Transverse colon (tissue), 4 donors: ENCODE results near the gene POU3F1.

Experiments used
- EP300 ChIP-seq: sonication (generic); formaldehyde crosslinking; IDR thresholded peaks from one replicate; pipeline ENCODE4 v1.6.1; 2017; ENCODE audit warnings: antibody characterized with exemption, low read depth
- POLR2A ChIP-seq: fragments of 450-650 bp; IDR thresholded peaks from one replicate; pipeline ENCODE4 v1.6.1; 2016; ENCODE audit warnings: antibody characterized with exemption, mild to moderate bottlenecking, moderate library complexity
- POLR2AphosphoS5 ChIP-seq, 3 donors: sonication (generic); formaldehyde crosslinking; IDR thresholded peaks; one replicate each; pipeline ENCODE4 v1.6.1; 2016; ENCODE audit warnings: antibody characterized with exemption in 3 of 3
- TF ChIP-seq, protein P1 (sequence below), 5 experiments: fragments of 200-600 bp in 3 of 5; fragments of 450-650 bp in 2 of 5; sonication (generic) in 3 of 5; IDR thresholded peaks; 1 replicate in 2 of 5; 2 replicates in 3 of 5; pipeline ENCODE4 v1.5.1; 2016 to 2017; ENCODE audit warnings: antibody characterized with exemption in 5 of 5, inconsistent platforms in 3 of 5, mild to moderate bottlenecking in 2 of 5, moderate library complexity in 1 of 5

DNA sequence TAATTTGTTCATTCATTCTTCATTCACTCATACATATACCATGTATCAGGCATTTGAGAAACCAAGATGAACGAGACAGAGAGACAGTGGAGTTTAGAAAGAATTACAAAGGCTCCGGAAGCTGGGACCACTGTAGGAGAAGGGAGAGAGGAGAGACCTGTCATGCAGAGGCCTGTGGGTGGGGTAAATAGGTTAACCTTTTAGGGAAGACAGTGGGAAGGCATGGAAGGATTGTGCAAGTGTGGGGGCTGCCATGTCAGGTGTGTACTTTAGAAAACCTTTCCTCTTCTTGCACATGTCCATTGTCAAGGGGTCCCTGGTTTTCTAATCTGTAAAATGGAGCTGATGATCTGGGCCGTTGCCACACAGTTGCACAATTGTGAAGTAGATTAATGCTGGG, 44.2 kb upstream of the POU3F1 start:
- TF ChIP-seq POLR2A (no peak), POLR2AphosphoS5 (IDR thresholded peaks at IDR 0.05) (no peak), EP300 (no peak)
- TF ChIP-seq, protein P1, sequence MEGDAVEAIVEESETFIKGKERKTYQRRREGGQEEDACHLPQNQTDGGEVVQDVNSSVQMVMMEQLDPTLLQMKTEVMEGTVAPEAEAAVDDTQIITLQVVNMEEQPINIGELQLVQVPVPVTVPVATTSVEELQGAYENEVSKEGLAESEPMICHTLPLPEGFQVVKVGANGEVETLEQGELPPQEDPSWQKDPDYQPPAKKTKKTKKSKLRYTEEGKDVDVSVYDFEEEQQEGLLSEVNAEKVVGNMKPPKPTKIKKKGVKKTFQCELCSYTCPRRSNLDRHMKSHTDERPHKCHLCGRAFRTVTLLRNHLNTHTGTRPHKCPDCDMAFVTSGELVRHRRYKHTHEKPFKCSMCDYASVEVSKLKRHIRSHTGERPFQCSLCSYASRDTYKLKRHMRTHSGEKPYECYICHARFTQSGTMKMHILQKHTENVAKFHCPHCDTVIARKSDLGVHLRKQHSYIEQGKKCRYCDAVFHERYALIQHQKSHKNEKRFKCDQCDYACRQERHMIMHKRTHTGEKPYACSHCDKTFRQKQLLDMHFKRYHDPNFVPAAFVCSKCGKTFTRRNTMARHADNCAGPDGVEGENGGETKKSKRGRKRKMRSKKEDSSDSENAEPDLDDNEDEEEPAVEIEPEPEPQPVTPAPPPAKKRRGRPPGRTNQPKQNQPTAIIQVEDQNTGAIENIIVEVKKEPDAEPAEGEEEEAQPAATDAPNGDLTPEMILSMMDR (IDR thresholded peaks at IDR 0.05) = no peak
